ENCODE results near the gene STOX2.

DNA sequence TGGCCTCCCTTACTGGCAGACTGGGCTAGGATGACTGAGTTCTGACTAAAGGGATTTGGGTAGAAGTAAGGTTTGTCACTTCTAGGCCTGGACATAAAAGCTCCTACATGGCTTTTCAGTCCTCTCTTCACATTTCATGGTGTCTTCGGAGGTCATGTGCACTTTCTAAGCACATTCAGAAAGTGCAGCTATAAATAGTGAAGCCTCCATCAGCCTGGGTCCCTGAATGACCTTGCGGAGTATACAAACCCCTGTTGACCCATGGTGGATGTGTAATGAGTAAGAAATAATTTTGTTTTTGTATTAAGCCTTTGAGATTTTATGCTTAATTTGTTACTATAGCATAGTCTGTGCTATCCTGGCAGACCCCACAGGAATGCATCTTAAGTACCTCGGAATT, 154.0 kb downstream of the STOX2 start:
- TF ChIP-seq, protein P1, sequence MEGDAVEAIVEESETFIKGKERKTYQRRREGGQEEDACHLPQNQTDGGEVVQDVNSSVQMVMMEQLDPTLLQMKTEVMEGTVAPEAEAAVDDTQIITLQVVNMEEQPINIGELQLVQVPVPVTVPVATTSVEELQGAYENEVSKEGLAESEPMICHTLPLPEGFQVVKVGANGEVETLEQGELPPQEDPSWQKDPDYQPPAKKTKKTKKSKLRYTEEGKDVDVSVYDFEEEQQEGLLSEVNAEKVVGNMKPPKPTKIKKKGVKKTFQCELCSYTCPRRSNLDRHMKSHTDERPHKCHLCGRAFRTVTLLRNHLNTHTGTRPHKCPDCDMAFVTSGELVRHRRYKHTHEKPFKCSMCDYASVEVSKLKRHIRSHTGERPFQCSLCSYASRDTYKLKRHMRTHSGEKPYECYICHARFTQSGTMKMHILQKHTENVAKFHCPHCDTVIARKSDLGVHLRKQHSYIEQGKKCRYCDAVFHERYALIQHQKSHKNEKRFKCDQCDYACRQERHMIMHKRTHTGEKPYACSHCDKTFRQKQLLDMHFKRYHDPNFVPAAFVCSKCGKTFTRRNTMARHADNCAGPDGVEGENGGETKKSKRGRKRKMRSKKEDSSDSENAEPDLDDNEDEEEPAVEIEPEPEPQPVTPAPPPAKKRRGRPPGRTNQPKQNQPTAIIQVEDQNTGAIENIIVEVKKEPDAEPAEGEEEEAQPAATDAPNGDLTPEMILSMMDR (IDR thresholded peaks at IDR 0.05) = no peak
- no peak for TF ChIP-seq EP300 (IDR thresholded peaks at IDR 0.05)
